ENCODE measurements around the gene NPLOC4.

NPLOC4 gene

GRCh38 chr17:81547614-81547982 lies 89.3 kb downstream of the NPLOC4 start:
- TF ChIP-seq REST (IDR thresholded peaks at IDR 0.05; ENCODE audit: insufficient read depth in 1 of 2, low read depth in 2 of 2, low read length in 2 of 2) (no peak), POLR2AphosphoS5 (IDR thresholded peaks at IDR 0.05; ENCODE audit: low read depth, low read length) (no peak), TAF1 (IDR thresholded peaks at IDR 0.05; ENCODE audit: borderline replicate concordance, insufficient read depth, low read length) (no peak), FOXP2 (optimal IDR thresholded peaks at IDR 0.05; ENCODE audit: borderline replicate concordance, extremely low read depth, extremely low read length, insufficient read depth) (no peak), SIN3A (IDR thresholded peaks at IDR 0.05; ENCODE audit: borderline replicate concordance, insufficient read depth, low read length) (no peak)

GRCh38 chr17:81546906-81547613 lies 89.9 kb downstream of the NPLOC4 start:
- no peak for TF ChIP-seq FOXP2 (optimal IDR thresholded peaks at IDR 0.05; ENCODE audit: borderline replicate concordance, extremely low read depth, extremely low read length, insufficient read depth)
- no peak for TF ChIP-seq POLR2AphosphoS5 (IDR thresholded peaks at IDR 0.05; ENCODE audit: low read depth, low read length)
- TF ChIP-seq SIN3A (IDR thresholded peaks at IDR 0.05; ENCODE audit: borderline replicate concordance, insufficient read depth, low read length), result no peak
- TF ChIP-seq TAF1 (IDR thresholded peaks at IDR 0.05; ENCODE audit: borderline replicate concordance, insufficient read depth, low read length), result no peak
- TF ChIP-seq REST (IDR thresholded peaks at IDR 0.05; ENCODE audit: insufficient read depth in 1 of 2, low read depth in 2 of 2, low read length in 2 of 2), result no peak

GRCh38 chr17:81545160-81545949 lies 91.6 kb downstream of the NPLOC4 start:
- TF ChIP-seq REST (IDR thresholded peaks at IDR 0.05; ENCODE audit: insufficient read depth in 1 of 2, low read depth in 2 of 2, low read length in 2 of 2), result no peak
- no peak for TF ChIP-seq TAF1 (IDR thresholded peaks at IDR 0.05; ENCODE audit: borderline replicate concordance, insufficient read depth, low read length)
- TF ChIP-seq POLR2AphosphoS5 (IDR thresholded peaks at IDR 0.05; ENCODE audit: low read depth, low read length), result no peak

GRCh38 chr17:81544281-81544974 lies 92.5 kb downstream of the NPLOC4 start:
- no peak for TF ChIP-seq TAF1 (IDR thresholded peaks at IDR 0.05; ENCODE audit: borderline replicate concordance, insufficient read depth, low read length)
- TF ChIP-seq POLR2AphosphoS5 (IDR thresholded peaks at IDR 0.05; ENCODE audit: low read depth, low read length), result no peak
- no peak for TF ChIP-seq SIN3A (IDR thresholded peaks at IDR 0.05; ENCODE audit: borderline replicate concordance, insufficient read depth, low read length)
- no peak for TF ChIP-seq REST (IDR thresholded peaks at IDR 0.05; ENCODE audit: insufficient read depth in 1 of 2, low read depth in 2 of 2, low read length in 2 of 2)
- TF ChIP-seq FOXP2 (optimal IDR thresholded peaks at IDR 0.05; ENCODE audit: borderline replicate concordance, extremely low read depth, extremely low read length, insufficient read depth), result no peak
